ENCODE measurements around the gene LIMS2. TPM values are rescaled to one million over a fixed set of nuclear protein-coding genes. Genes with fewer than 3 reads are reported as not detected.

The LIMS2 gene
- total and polyA plus RNA-seq, 2 donors (not counting 3 experiments of a cell fraction or from before 2014, with no cell fraction given) = 48.3 to 55.6 TPM

DNA sequence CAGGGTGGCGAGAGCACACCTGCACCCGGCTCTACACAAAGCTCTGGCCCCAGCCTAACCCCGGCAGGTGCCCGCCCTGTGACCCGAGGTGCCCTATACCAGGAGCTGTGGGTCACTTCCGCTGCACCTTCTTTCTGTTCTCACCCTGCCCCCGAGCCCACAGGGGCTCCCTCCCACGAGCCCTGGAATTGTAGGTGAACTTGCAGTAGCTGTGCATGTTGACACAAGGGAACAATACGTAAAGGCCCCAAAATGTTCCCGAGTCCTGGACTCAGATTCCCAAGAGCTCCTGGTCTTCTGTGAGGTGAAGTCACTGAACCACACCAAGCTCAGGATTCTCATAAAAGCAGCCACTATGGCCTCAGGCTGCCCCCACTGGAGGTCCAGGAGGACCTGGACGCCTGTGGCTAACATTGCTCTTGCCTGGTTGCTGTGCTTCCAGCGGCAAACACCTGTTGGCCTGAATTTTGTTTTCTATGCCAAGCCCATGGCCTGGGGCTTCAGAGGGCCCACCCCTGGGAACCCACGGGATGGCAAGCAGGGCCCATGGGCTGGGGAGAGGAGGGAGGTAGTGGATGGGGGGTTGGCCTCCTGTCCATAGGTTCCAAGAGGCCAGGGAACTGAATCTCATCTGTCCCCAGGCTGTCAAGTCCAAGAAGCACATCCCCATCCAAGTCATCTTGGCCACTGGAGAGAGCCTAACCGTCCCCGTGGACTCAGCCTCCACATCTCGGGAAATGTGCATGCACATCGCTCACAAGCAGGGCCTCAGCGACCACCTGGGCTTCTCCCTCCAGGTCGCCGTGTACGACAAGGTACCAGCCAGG, 52.6 kb downstream of the LIMS2 start:
- no peak overlapping the region for H2AFZ ChIP-seq (ENCODE audit: low read depth, low read length)
- CTCF ChIA-PET = interaction anchor here (1.2 kb wide), 1 partner anchor 31 kb away, joined by 4 read pairs; no protein-coding TSS in a partner anchor

DNA sequence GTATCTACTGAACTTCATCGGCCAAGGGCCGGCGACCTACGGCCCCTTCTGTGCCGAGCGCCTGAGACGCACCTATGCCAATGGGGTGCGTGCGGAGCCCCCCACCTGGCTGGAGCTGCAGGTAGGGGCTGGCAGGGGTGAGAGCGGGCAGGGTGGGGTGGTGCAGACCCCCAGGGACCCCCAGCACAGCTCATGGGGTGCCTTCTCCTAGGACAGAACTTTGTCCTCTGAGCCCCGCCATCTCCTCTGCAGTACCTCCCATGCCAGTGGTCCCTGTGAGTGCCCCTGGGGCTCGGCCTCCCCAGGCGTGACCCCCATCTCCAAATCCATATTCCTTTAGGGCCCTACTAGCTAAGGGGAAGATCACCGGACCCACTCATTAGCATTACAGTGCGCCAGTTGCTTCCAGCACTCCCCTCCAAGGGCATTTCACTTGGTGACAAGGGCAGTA, 53.3 kb downstream of the LIMS2 start:
- Histone ChIP-seq H3K27me3 (ENCODE audit: control insufficient read depth in 2 of 2, insufficient read depth in 2 of 2, low read length in 2 of 2) (no peaks in the 10 kb centered on the region), H4K20me1 (replicated peaks; ENCODE audit: control insufficient read depth, extremely low read depth, insufficient read depth, low read length) (no peaks in the 10 kb centered on the region), H3K27ac (ENCODE audit: insufficient read depth, low read depth, low read length) (no peak overlapping the region), H3K4me3 (replicated peaks in 1 of 3; ENCODE audit: insufficient read depth in 1 of 3, low read depth in 1 of 3, low read length in 3 of 3) (no peak overlapping the region), H2AFZ (ENCODE audit: low read depth, low read length) (no peak overlapping the region), H3K79me2 (ENCODE audit: control insufficient read depth, insufficient read depth, low read length) (no peaks in the 10 kb centered on the region), H3K4me1 (ENCODE audit: control insufficient read depth, extremely low read depth, insufficient read depth, low read length) (no peaks in the 10 kb centered on the region), H3K9ac (replicated peaks; ENCODE audit: extremely low read depth, insufficient read depth, low read length) (no peak overlapping the region), H3K9me3 (replicated peaks; ENCODE audit: control insufficient read depth, insufficient read depth, low read length) (no peaks in the 10 kb centered on the region), H3K4me2 (ENCODE audit: insufficient read depth, low read length) (no peak overlapping the region), H3K36me3 (ENCODE audit: control insufficient read depth in 2 of 2, extremely low read depth in 1 of 2, insufficient read depth in 2 of 2, low read length in 2 of 2) (no peaks in the 10 kb centered on the region), H3K9me1 (replicated peaks; ENCODE audit: control insufficient read depth, extremely low read depth, insufficient read depth, low read length) (no peaks in the 10 kb centered on the region)
- FAIRE-seq (no peak), DNase-seq (ENCODE audit: low read depth, low spot score) (no peak)
- no peak for TF ChIP-seq GATA2 (IDR thresholded peaks at IDR 0.05; ENCODE audit: insufficient read depth, insufficient read length, low read depth, low read length)
- TF ChIP-seq POLR2AphosphoS5 (IDR thresholded peaks at IDR 0.05; ENCODE audit: insufficient read depth, low read depth, low read length) = no peak
- no peak for TF ChIP-seq FOS (IDR thresholded peaks at IDR 0.05; ENCODE audit: borderline replicate concordance, insufficient read depth, low read length)
- TF ChIP-seq EZH2 (IDR thresholded peaks at IDR 0.05; ENCODE audit: borderline replicate concordance, low read depth, low read length, severe bottlenecking) = no peak
- TF ChIP-seq, protein P1, sequence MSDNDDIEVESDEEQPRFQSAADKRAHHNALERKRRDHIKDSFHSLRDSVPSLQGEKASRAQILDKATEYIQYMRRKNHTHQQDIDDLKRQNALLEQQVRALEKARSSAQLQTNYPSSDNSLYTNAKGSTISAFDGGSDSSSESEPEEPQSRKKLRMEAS (IDR thresholded peaks at IDR 0.05; ENCODE audit: insufficient read depth, insufficient read length) = no peak
- TF ChIP-seq MYC (IDR thresholded peaks at IDR 0.05; ENCODE audit: low read depth, low read length) = no peak
- no peak for TF ChIP-seq POLR2A (IDR thresholded peaks at IDR 0.05; ENCODE audit: low read depth, low read length)
- TF ChIP-seq JUN (IDR thresholded peaks at IDR 0.05; ENCODE audit: borderline replicate concordance, insufficient read depth, insufficient read length, low read depth) = no peak
- TF ChIP-seq, protein P2, sequence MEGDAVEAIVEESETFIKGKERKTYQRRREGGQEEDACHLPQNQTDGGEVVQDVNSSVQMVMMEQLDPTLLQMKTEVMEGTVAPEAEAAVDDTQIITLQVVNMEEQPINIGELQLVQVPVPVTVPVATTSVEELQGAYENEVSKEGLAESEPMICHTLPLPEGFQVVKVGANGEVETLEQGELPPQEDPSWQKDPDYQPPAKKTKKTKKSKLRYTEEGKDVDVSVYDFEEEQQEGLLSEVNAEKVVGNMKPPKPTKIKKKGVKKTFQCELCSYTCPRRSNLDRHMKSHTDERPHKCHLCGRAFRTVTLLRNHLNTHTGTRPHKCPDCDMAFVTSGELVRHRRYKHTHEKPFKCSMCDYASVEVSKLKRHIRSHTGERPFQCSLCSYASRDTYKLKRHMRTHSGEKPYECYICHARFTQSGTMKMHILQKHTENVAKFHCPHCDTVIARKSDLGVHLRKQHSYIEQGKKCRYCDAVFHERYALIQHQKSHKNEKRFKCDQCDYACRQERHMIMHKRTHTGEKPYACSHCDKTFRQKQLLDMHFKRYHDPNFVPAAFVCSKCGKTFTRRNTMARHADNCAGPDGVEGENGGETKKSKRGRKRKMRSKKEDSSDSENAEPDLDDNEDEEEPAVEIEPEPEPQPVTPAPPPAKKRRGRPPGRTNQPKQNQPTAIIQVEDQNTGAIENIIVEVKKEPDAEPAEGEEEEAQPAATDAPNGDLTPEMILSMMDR (IDR thresholded peaks at IDR 0.05; ENCODE audit: extremely low read depth in 1 of 2, insufficient read depth in 1 of 2, low read depth in 1 of 2, low read length in 2 of 2) = no peak
- CTCF ChIA-PET = interaction anchor here (1.2 kb wide), 1 partner anchor 31 kb away, joined by 4 read pairs; no protein-coding TSS in a partner anchor
- POLR2A ChIA-PET = no interaction called here
- dilution Hi-C loops (cut with MboI; ENCODE audit: extremely low pct_ligation_motif_present, low sequenced_read_pairs) = no loop called here
- no TSS peak for BruUV-seq (replicated peaks)
- intact Hi-C loops (cut with micrococcal nuclease) = no loop called here

More for the DNA sequence above, 52.6 kb downstream of the LIMS2 start:
- H3K9ac ChIP-seq (replicated peaks; ENCODE audit: extremely low read depth, insufficient read depth, low read length) = no peak overlapping the region
- no peaks in the 10 kb centered on the region for H3K9me1 ChIP-seq (replicated peaks; ENCODE audit: control insufficient read depth, extremely low read depth, insufficient read depth, low read length)
- no peaks in the 10 kb centered on the region for H3K36me3 ChIP-seq (ENCODE audit: control insufficient read depth in 2 of 2, extremely low read depth in 1 of 2, insufficient read depth in 2 of 2, low read length in 2 of 2)
- H3K79me2 ChIP-seq (ENCODE audit: control insufficient read depth, insufficient read depth, low read length) = no peaks in the 10 kb centered on the region
- H3K4me3 ChIP-seq (replicated peaks in 1 of 3; ENCODE audit: insufficient read depth in 1 of 3, low read depth in 1 of 3, low read length in 3 of 3) = no peak overlapping the region
- POLR2A ChIA-PET = no interaction called here
- H3K9me3 ChIP-seq (replicated peaks; ENCODE audit: control insufficient read depth, insufficient read depth, low read length) = no peaks in the 10 kb centered on the region
- H3K4me2 ChIP-seq (ENCODE audit: insufficient read depth, low read length) = no peak overlapping the region
- H4K20me1 ChIP-seq (replicated peaks; ENCODE audit: control insufficient read depth, extremely low read depth, insufficient read depth, low read length) = no peaks in the 10 kb centered on the region
- dilution Hi-C loops (cut with MboI; ENCODE audit: extremely low pct_ligation_motif_present, low sequenced_read_pairs) = no loop called here
- FAIRE-seq = no peak
- no peak for DNase-seq (ENCODE audit: low read depth, low spot score)
- TF ChIP-seq GATA2 (IDR thresholded peaks at IDR 0.05; ENCODE audit: insufficient read depth, insufficient read length, low read depth, low read length) = no peak
- no peak for TF ChIP-seq JUN (IDR thresholded peaks at IDR 0.05; ENCODE audit: borderline replicate concordance, insufficient read depth, insufficient read length, low read depth)
- no peak for TF ChIP-seq FOS (IDR thresholded peaks at IDR 0.05; ENCODE audit: borderline replicate concordance, insufficient read depth, low read length)
- TF ChIP-seq EZH2 (IDR thresholded peaks at IDR 0.05; ENCODE audit: borderline replicate concordance, low read depth, low read length, severe bottlenecking) = no peak
- no peak for TF ChIP-seq POLR2AphosphoS5 (IDR thresholded peaks at IDR 0.05; ENCODE audit: insufficient read depth, low read depth, low read length)
- TF ChIP-seq, protein P1 (IDR thresholded peaks at IDR 0.05; ENCODE audit: insufficient read depth, insufficient read length) = no peak
- TF ChIP-seq POLR2A (IDR thresholded peaks at IDR 0.05; ENCODE audit: low read depth, low read length) = no peak
- BruUV-seq (replicated peaks) = no TSS peak
- no peaks in the 10 kb centered on the region for H3K4me1 ChIP-seq (ENCODE audit: control insufficient read depth, extremely low read depth, insufficient read depth, low read length)
- no peak overlapping the region for H3K27ac ChIP-seq (ENCODE audit: insufficient read depth, low read depth, low read length)
- H3K27me3 ChIP-seq (ENCODE audit: control insufficient read depth in 2 of 2, insufficient read depth in 2 of 2, low read length in 2 of 2) = no peaks in the 10 kb centered on the region
- intact Hi-C loops (cut with micrococcal nuclease) = no loop called here
